ENCODE measurements around the gene CES5A.

DNA sequence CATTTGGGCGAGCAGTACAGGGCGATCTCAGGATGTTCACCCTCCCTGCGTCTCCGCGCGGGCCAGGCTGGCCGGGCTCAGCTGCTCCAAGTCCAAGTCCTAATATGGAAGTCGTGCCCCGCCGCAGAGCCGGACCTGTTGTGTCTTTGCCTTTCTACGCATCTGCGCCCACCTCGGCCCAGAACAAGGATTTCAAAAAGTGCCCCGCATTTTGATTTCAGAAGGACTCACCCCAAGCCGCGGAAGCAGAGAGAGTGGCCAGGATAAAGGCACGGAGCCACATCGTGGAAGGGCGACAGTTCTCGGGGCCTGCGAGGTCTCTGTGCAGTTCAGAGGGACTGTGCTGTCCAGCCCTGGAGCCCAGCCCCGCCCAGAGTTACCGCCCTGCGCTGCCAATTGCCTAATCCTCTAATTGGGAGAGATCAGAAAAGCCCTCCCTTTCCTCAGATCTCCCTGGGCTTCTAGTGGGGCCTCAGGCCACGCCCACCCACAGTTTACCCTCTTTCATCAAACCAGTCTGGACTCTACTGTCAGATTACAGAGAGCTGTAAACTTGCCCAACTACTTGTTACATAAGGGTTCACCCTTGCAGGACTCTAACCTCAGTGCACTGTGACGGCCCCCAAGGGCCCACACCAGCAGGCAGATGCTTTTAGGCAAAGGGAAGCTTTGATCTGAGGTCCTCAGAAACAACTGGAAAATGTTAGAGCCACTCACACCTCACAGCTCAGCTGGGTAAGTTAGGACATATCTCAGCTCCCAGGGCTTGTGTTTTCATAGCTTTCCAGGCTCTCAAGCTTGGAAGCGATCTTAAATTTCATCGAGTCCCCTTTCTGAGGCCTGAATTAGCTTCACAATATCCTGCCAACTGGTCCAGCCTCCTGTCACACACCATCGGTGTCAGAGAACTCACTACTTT is 42.1 kb downstream of the CES5A start, which contains the start of gene CES1:
- TF ChIP-seq POLR2A (IDR thresholded peaks at IDR 0.05; ENCODE audit: low read length): no peak
- TF ChIP-seq GATA1 (IDR thresholded peaks at IDR 0.05; ENCODE audit: low read depth, low read length): no peak
